OCI-LY3 (cell line): ENCODE measurements around the gene FGF11.

ENCODE experiments used
- EZH2phosphoT487 ChIP-seq: fragments of 200-600 bp; shearing (Covaris generic); IDR thresholded peaks from 2 replicates; pipeline ENCODE4 v1.6.1; 2018; ENCODE audit warnings: antibody characterized with exemption, mixed run types, low read depth
- TF ChIP-seq, protein P1 (sequence below): fragments of 200-600, 300-600 bp; sonication (generic); IDR thresholded peaks from 2 replicates; pipeline ENCODE4 v1.5.1; 2014; ENCODE audit warnings: antibody characterized with exemption, low read length, low read depth

DNA sequence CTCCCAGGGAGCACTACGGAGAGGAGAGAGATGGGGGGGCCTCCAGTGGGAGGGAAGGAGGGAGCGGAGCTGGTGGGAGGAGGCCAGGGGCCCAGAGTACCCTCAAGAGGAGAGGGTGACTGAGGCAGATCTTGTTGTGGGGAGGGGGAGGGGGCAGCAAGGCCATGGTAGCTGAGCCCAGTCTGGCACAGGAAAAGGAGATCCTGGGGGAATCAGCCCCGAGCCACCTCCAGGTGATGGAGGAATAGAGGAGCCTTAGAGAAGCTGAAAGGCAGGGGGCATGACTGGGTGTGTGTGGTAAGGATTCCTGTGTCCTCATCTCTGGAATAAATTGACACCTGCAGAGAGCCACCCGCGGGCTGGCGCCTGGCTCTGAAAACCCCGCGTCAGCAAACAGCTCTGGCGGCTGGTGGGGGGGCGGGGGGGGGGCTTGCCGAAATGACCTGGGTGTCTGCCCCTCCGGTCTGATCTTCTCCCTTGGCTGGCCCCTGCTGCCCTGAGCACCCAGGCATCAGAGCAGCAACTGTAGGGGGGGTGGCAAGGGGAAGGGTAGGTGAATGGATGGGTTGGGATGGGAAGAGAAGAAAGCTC is 33.0 kb upstream of the FGF11 start:
- TF ChIP-seq, protein P1, sequence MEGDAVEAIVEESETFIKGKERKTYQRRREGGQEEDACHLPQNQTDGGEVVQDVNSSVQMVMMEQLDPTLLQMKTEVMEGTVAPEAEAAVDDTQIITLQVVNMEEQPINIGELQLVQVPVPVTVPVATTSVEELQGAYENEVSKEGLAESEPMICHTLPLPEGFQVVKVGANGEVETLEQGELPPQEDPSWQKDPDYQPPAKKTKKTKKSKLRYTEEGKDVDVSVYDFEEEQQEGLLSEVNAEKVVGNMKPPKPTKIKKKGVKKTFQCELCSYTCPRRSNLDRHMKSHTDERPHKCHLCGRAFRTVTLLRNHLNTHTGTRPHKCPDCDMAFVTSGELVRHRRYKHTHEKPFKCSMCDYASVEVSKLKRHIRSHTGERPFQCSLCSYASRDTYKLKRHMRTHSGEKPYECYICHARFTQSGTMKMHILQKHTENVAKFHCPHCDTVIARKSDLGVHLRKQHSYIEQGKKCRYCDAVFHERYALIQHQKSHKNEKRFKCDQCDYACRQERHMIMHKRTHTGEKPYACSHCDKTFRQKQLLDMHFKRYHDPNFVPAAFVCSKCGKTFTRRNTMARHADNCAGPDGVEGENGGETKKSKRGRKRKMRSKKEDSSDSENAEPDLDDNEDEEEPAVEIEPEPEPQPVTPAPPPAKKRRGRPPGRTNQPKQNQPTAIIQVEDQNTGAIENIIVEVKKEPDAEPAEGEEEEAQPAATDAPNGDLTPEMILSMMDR, result no peak
- TF ChIP-seq EZH2phosphoT487, result no peak
